Endothelial cell of umbilical vein (primary cell): ENCODE measurements around the gene ADAT1. TPM values are rescaled to one million over a fixed set of nuclear protein-coding genes. Genes with fewer than 3 reads are reported as not detected.

Source experiments
- BruUV-seq: library from RNA; stranded (reverse); fragments of 400-500 nt; replicated peaks from 2 replicates; lab custom pipeline; 2021; lab: Mats Ljungman, UMichigan
- CTCF ChIA-PET: fragments of 300-600, 350-600 bp; sonication (Branson Sonifier 250); formaldehyde crosslinking; loops from one replicate; lab custom pipeline; 2021; ENCODE audit warnings: antibody characterized with exemption, inconsistent platforms; lab: Charles Lee
- POLR2A ChIA-PET: fragments of 300-600, 350-600 bp; sonication (Branson Sonifier 250); formaldehyde crosslinking; loops from one replicate; lab custom pipeline; 2021; ENCODE audit warnings: antibody characterized with exemption, inconsistent platforms; lab: Charles Lee
- DNase-seq: peaks from one replicate; pipeline ENCODE4 v3.0.0-alpha.2; 2011; ENCODE audit warnings: low read depth, low spot score
- FAIRE-seq: peaks from 2 replicates; lab custom pipeline; 2011; peaks lifted over from hg19 to GRCh38; lab: Jason Lieb, UNC
- H2AFZ ChIP-seq: 2 replicates; pipeline ENCODE4 v1.6.0; 2012; ENCODE audit warnings: low read depth, low read length, control low read depth, inconsistent platforms
- H3K27ac ChIP-seq: 2 replicates; pipeline ENCODE4 v1.5.1; 2011; ENCODE audit warnings: low read depth, mild to moderate bottlenecking, control low read depth, low read length, moderate library complexity; ENCODE audit not compliant: insufficient read depth
- H3K27me3 ChIP-seq, 2 experiments: 2 replicates each; pipeline versions ENCODE4 v1.6.0 to v1.6.1; 2011; ENCODE audit warnings: low read length in 2 of 2, mixed read lengths in 1 of 2; ENCODE audit not compliant: control insufficient read depth in 2 of 2, insufficient read depth in 2 of 2
- H3K36me3 ChIP-seq, 2 experiments: 2 replicates in 1 of 2; 3 replicates in 1 of 2; pipeline ENCODE4 v1.5.1; 2011; ENCODE audit warnings: low read length in 2 of 2, mild to moderate bottlenecking in 1 of 2, moderate library complexity in 1 of 2; ENCODE audit not compliant: control insufficient read depth in 2 of 2, insufficient read depth in 2 of 2; ENCODE audit errors: extremely low read depth in 1 of 2
- H3K4me1 ChIP-seq: 3 replicates; pipeline ENCODE4 v1.5.1; 2011; ENCODE audit warnings: mild to moderate bottlenecking, low read length; ENCODE audit not compliant: control insufficient read depth, insufficient read depth; ENCODE audit errors: extremely low read depth
- H3K4me2 ChIP-seq: 2 replicates; pipeline ENCODE4 v1.6.1; 2011; ENCODE audit warnings: low read length, control low read depth, mixed read lengths; ENCODE audit not compliant: insufficient read depth
- H3K4me3 ChIP-seq, 3 experiments: fragments of 200-600 bp in 1 of 3; sonication (generic), shearing (Covaris generic) in 1 of 3; replicated peaks in 1 of 3; 2 replicates each; pipeline ENCODE4 v1.5.1; 2011 to 2016; ENCODE audit warnings: control low read depth in 3 of 3, low read length in 3 of 3, mild to moderate bottlenecking in 2 of 3, inconsistent platforms in 1 of 3, low read depth in 1 of 3, moderate library complexity in 1 of 3; ENCODE audit not compliant: insufficient read depth in 1 of 3
- H3K79me2 ChIP-seq: 2 replicates; pipeline ENCODE4 v1.6.0; 2012; ENCODE audit warnings: low read length, inconsistent platforms; ENCODE audit not compliant: control insufficient read depth, insufficient read depth
- H3K9ac ChIP-seq: replicated peaks from 2 replicates; pipeline ENCODE3; 2011; ENCODE audit warnings: low read length, control low read depth; ENCODE audit not compliant: insufficient read depth; ENCODE audit errors: extremely low read depth
- H3K9me1 ChIP-seq: replicated peaks from 3 replicates; pipeline ENCODE4 v1.6.0; 2011; ENCODE audit warnings: mild to moderate bottlenecking, low read length; ENCODE audit not compliant: control insufficient read depth, insufficient read depth; ENCODE audit errors: extremely low read depth
- H3K9me3 ChIP-seq: replicated peaks from 2 replicates; pipeline ENCODE4 v1.5.1; 2012; ENCODE audit warnings: low read length, inconsistent platforms; ENCODE audit not compliant: control insufficient read depth, insufficient read depth
- H4K20me1 ChIP-seq: replicated peaks from 2 replicates; pipeline ENCODE3; 2011; ENCODE audit warnings: mild to moderate bottlenecking, low read length; ENCODE audit not compliant: control insufficient read depth, insufficient read depth; ENCODE audit errors: extremely low read depth
- EZH2 ChIP-seq: IDR thresholded peaks from 2 replicates; pipeline ENCODE4 v1.6.1; 2012; ENCODE audit warnings: borderline replicate concordance, low read depth, mild to moderate bottlenecking, moderate library complexity, low read length, inconsistent platforms; ENCODE audit not compliant: severe bottlenecking
- FOS ChIP-seq: IDR thresholded peaks from 2 replicates; pipeline ENCODE4 v1.6.1; 2011; ENCODE audit warnings: mild to moderate bottlenecking, low read length, moderate library complexity, borderline replicate concordance; ENCODE audit not compliant: insufficient read depth
- GATA2 ChIP-seq: IDR thresholded peaks from 2 replicates; pipeline ENCODE4 v1.7.0; 2011; ENCODE audit warnings: low read depth, mild to moderate bottlenecking, moderate library complexity, mixed read lengths, low read length; ENCODE audit not compliant: insufficient read length, insufficient read depth
- JUN ChIP-seq: IDR thresholded peaks from 2 replicates; pipeline ENCODE4 v1.6.1; 2011; ENCODE audit warnings: borderline replicate concordance, low read depth; ENCODE audit not compliant: insufficient read length, insufficient read depth
- MYC ChIP-seq: IDR thresholded peaks from one replicate; pipeline ENCODE4 v1.6.1; 2011; ENCODE audit warnings: mild to moderate bottlenecking, low read depth, low read length
- POLR2A ChIP-seq: IDR thresholded peaks from 2 replicates; pipeline ENCODE4 v1.6.1; 2012; ENCODE audit warnings: low read depth, mild to moderate bottlenecking, control low read depth, low read length
- POLR2AphosphoS5 ChIP-seq: IDR thresholded peaks from 2 replicates; pipeline ENCODE4 v1.6.1; 2012; ENCODE audit warnings: low read depth, mild to moderate bottlenecking, control low read depth, low read length, moderate library complexity; ENCODE audit not compliant: insufficient read depth
- dilution Hi-C: fragments of 300-500 bp; cut with MboI; formaldehyde crosslinking; loops from one replicate; pipeline ENCODE4 v1.15.0; 2019; ENCODE audit warnings: low sequenced_read_pairs; ENCODE audit not compliant: extremely low pct_ligation_motif_present
- intact Hi-C: fragments of 100-400 bp; cut with micrococcal nuclease; formaldehyde crosslinking; loops from one replicate; pipeline ENCODE4 v1.10.0; 2022
- polyA plus RNA-seq, 4 experiments: library from polyadenylated mRNA; depleted of rRNA in 3 of 4; stranded (reverse) in 3 of 4; unstranded in 1 of 4; fragments of >200 nt; gene quantifications; 2 replicates each; pipeline versions ENCODE4 v1.2.1 to v1.2.3, GENCODE V29; 2011 to 2012; ENCODE audit warnings: missing spikeins in 1 of 4
- total RNA-seq: library from RNA; stranded (reverse); gene quantifications from 2 replicates; pipeline ENCODE4 v1.2.3, GENCODE V29; 2021
- TF ChIP-seq, protein P1 (sequence below): IDR thresholded peaks from 2 replicates; pipeline ENCODE4 v1.6.1; 2011; ENCODE audit not compliant: insufficient read depth, insufficient read length
- TF ChIP-seq, protein P2 (sequence below), 2 donors: IDR thresholded peaks; 1 replicate in 1 of 2; 2 replicates in 1 of 2; pipeline ENCODE4 v1.5.1; 2011; ENCODE audit warnings: low read length in 2 of 2, mild to moderate bottlenecking in 2 of 2, moderate library complexity in 2 of 2, control low read depth in 1 of 2, inconsistent platforms in 1 of 2, low read depth in 1 of 2; ENCODE audit not compliant: insufficient read depth in 1 of 2; ENCODE audit errors: extremely low read depth in 1 of 2

ADAT1 gene
- total and polyA plus RNA-seq, 2 donors (not counting 3 experiments of a cell fraction or from before 2014, with no cell fraction given), result 27.2 to 56.6 TPM

DNA sequence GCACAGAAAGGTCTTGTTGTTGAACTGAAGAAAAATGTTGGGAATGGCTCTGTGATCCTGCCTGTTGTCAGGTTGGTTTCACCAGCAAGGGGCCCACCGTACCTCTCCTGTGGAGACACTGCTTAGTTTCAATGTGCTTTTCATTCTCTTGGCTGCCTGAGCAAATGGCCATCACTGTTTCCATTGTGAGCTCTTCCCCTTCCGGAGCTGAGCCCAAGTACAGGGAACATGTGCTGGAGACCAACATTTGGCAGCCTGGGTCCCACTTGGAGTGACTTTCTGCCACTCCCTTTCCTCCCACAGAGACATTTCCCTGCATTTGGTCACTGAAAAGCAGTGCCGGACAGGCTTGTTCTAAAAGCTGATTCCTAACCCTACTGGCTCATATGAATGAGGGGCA is 33.8 kb downstream of the ADAT1 start:
- ChIA-PET CTCF (interaction anchor here (0.6 to 2.7 kb wide), 2 partner anchors 72 to 471 kb away, joined by 3 to 6 read pairs; no protein-coding TSS in a partner anchor), POLR2A (no interaction called here)
- H2AFZ ChIP-seq, result no peak overlapping the region

DNA sequence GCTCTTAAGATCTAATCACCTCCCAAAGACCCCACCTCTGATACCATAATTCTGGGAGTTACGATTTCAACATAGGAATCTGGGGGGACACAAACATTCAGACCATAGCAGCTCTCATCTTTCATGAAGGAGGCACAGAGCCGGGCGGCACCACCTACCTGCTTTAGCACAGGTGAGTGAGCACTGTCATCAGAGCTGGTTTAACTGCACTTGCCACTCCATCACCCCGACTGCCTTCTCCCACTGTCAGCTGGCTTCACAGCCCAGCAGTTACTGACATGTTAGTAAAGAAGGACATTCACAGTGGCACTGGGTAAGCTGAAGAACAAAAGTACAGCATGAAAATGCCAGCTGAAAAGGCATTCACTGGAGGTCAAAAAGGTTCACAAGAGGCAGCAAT is 34.4 kb downstream of the ADAT1 start:
- Histone ChIP-seq H3K27me3 (no peaks in the 10 kb centered on the region), H3K4me2 (no peak overlapping the region), H4K20me1 (no peaks in the 10 kb centered on the region), H3K27ac (no peak overlapping the region), H3K9me1 (no peaks in the 10 kb centered on the region), H3K9me3 (no peaks in the 10 kb centered on the region), H3K4me3 (no peak overlapping the region), H3K4me1 (no peaks in the 10 kb centered on the region), H3K9ac (no peak overlapping the region), H3K36me3 (peaks cover 0 to 3% of the 10 kb centered on the region in 2 experiments), H2AFZ (no peak overlapping the region), H3K79me2 (no peaks in the 10 kb centered on the region)
- DNase-seq, result no peak
- TF ChIP-seq JUN, result no peak
- no peak for TF ChIP-seq FOS
- no peak for TF ChIP-seq POLR2AphosphoS5
- TF ChIP-seq GATA2, result no peak
- TF ChIP-seq, protein P1, sequence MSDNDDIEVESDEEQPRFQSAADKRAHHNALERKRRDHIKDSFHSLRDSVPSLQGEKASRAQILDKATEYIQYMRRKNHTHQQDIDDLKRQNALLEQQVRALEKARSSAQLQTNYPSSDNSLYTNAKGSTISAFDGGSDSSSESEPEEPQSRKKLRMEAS, result no peak
- TF ChIP-seq EZH2, result no peak
- TF ChIP-seq, protein P2, sequence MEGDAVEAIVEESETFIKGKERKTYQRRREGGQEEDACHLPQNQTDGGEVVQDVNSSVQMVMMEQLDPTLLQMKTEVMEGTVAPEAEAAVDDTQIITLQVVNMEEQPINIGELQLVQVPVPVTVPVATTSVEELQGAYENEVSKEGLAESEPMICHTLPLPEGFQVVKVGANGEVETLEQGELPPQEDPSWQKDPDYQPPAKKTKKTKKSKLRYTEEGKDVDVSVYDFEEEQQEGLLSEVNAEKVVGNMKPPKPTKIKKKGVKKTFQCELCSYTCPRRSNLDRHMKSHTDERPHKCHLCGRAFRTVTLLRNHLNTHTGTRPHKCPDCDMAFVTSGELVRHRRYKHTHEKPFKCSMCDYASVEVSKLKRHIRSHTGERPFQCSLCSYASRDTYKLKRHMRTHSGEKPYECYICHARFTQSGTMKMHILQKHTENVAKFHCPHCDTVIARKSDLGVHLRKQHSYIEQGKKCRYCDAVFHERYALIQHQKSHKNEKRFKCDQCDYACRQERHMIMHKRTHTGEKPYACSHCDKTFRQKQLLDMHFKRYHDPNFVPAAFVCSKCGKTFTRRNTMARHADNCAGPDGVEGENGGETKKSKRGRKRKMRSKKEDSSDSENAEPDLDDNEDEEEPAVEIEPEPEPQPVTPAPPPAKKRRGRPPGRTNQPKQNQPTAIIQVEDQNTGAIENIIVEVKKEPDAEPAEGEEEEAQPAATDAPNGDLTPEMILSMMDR (IDR thresholded peaks at IDR 0.05; ENCODE audit: extremely low read depth in 1 of 2, insufficient read depth in 1 of 2, low read depth in 1 of 2, low read length in 2 of 2), result no peak
- TF ChIP-seq POLR2A, result no peak
- no peak for TF ChIP-seq MYC
- dilution Hi-C loops, result no loop called here
- FAIRE-seq, result no peak
- intact Hi-C loops, result no loop called here
- no TSS peak for BruUV-seq
- ChIA-PET CTCF (interaction anchor here (2.7 kb wide), 1 partner anchor 72 kb away, joined by 6 read pairs; no protein-coding TSS in a partner anchor), POLR2A (no interaction called here)

More for the DNA sequence above, 33.8 kb downstream of the ADAT1 start:
- no peak overlapping the region for H3K9ac ChIP-seq
- DNase-seq, result no peak
- H3K27me3 ChIP-seq, result no peaks in the 10 kb centered on the region
- no peak overlapping the region for H3K27ac ChIP-seq
- no peaks in the 10 kb centered on the region for H4K20me1 ChIP-seq
- intact Hi-C loops, result no loop called here
- no peak overlapping the region for H3K4me2 ChIP-seq
- TF ChIP-seq GATA2 (no peak), MYC (no peak), EZH2 (no peak)
- TF ChIP-seq, protein P1, result no peak
- FAIRE-seq, result no peak
- no peaks in the 10 kb centered on the region for H3K79me2 ChIP-seq
- H3K9me1 ChIP-seq, result no peaks in the 10 kb centered on the region
- dilution Hi-C loops, result no loop called here
- H3K4me1 ChIP-seq, result peaks cover 6% of the 10 kb centered on the region
- peaks cover 0 to 3% of the 10 kb centered on the region in 2 experiments for H3K36me3 ChIP-seq
- BruUV-seq, result no TSS peak
- no peak overlapping the region for H3K4me3 ChIP-seq
- no peaks in the 10 kb centered on the region for H3K9me3 ChIP-seq
